Natural killer cell treated with Interleukin-12 subunit alpha and Interleukin-12 subunit beta and Interleukin-15 and Interleukin-18, amount 100 ng/mL, for 72 hours (primary cell): Measurements from ENCODE around the gene HMCN2. TPM values are rescaled to one million over a fixed set of nuclear protein-coding genes. Genes with fewer than 3 reads are reported as not detected.
A peak's percentile ranks its signal among the peaks of the same experiment; 100 is the strongest.

Experiments used
- ATAC-seq, 2 donors: fragments of 150-1000 bp; cut with Tn5 transposase in 1 of 2; sonication (Bioruptor Pico), chemical (Tn5 transposase) in 1 of 2; 2 replicates each; pipeline ENCODE4 v1.10.0; 2021
- DNase-seq: peaks from one replicate; pipeline ENCODE4 v3.0.0; 2022; ENCODE audit warnings: low spot score
- H3K27ac Mint-ChIP-seq, 2 donors: 1 replicate in 1 of 2; 2 replicates in 1 of 2; pipeline ENCODE4 v1.8.0; 2022; ENCODE audit warnings: mixed read lengths in 2 of 2, mild to moderate bottlenecking in 1 of 2, moderate library complexity in 1 of 2
- H3K27me3 Mint-ChIP-seq, 2 donors: 1 replicate in 1 of 2; 2 replicates in 1 of 2; pipeline ENCODE4 v1.8.0; 2022; ENCODE audit warnings: mixed read lengths in 2 of 2
- H3K36me3 Mint-ChIP-seq: one replicate; pipeline ENCODE4 v1.8.0; 2022; ENCODE audit warnings: mixed read lengths
- H3K4me1 Mint-ChIP-seq, 2 donors: 1 replicate in 1 of 2; 2 replicates in 1 of 2; pipeline ENCODE4 v1.8.0; 2022; ENCODE audit warnings: low read depth in 2 of 2, mixed read lengths in 2 of 2, mild to moderate bottlenecking in 1 of 2
- H3K4me3 Mint-ChIP-seq: one replicate; pipeline ENCODE4 v1.8.0; 2022; ENCODE audit warnings: mixed read lengths
- H3K9me3 Mint-ChIP-seq: 2 replicates; pipeline ENCODE4 v1.8.0; 2022; ENCODE audit warnings: mixed read lengths
- total RNA-seq, 2 donors: library from RNA; stranded (reverse); gene quantifications; one replicate each; pipeline ENCODE4 v1.2.3, GENCODE V29; 2022

Gene HMCN2
- total RNA-seq, 2 donors from 2014 or later: not detected

- no peaks in the 10 kb centered on the region for H3K36me3 Mint-ChIP-seq
- H3K4me1 Mint-ChIP-seq: no peaks in the 10 kb centered on the region
- DNase-seq (no peak), ATAC-seq (no peak)
- no peak overlapping the region for H3K4me3 Mint-ChIP-seq
- H3K27me3 Mint-ChIP-seq: peaks cover 25 to 39% of the 10 kb centered on the region in 2 donors
- H3K9me3 Mint-ChIP-seq: no peaks in the 10 kb centered on the region
- no peak overlapping the region for H3K27ac Mint-ChIP-seq
Measured at GRCh38 chr9:130295431-130295830, 29.9 kb downstream of the HMCN2 start.

- H3K27me3 Mint-ChIP-seq: peaks cover 24 to 35% of the 10 kb centered on the region in 2 donors
- no peaks in the 10 kb centered on the region for H3K4me1 Mint-ChIP-seq
- H3K27ac Mint-ChIP-seq: no peak overlapping the region
- no peak overlapping the region for H3K4me3 Mint-ChIP-seq
- no peak for ATAC-seq
- H3K9me3 Mint-ChIP-seq: no peaks in the 10 kb centered on the region
- H3K36me3 Mint-ChIP-seq: no peaks in the 10 kb centered on the region
- DNase-seq: no peak
Measured at GRCh38 chr9:130295945-130296782, 30.6 kb downstream of the HMCN2 start.

GRCh38 chr9:130296783-130297055, 31.2 kb downstream of the HMCN2 start:
- H3K36me3 Mint-ChIP-seq: no peaks in the 10 kb centered on the region
- DNase-seq (no peak), ATAC-seq (peak in 1 of 2 donors; percentile 3)
- no peaks in the 10 kb centered on the region for H3K4me1 Mint-ChIP-seq
- H3K27ac Mint-ChIP-seq: no peak overlapping the region
- no peak overlapping the region for H3K4me3 Mint-ChIP-seq
- no peaks in the 10 kb centered on the region for H3K9me3 Mint-ChIP-seq
- H3K27me3 Mint-ChIP-seq: peaks cover 24 to 35% of the 10 kb centered on the region in 2 donors

- Mint-ChIP-seq H3K27ac (no peak overlapping the region), H3K9me3 (no peaks in the 10 kb centered on the region), H3K27me3 (peaks cover 24 to 35% of the 10 kb centered on the region in 2 donors), H3K36me3 (no peaks in the 10 kb centered on the region), H3K4me1 (no peaks in the 10 kb centered on the region), H3K4me3 (no peak overlapping the region)
- DNase-seq: no peak
- no peak for ATAC-seq
Measured at GRCh38 chr9:130297371-130297770, 31.8 kb downstream of the HMCN2 start.

GRCh38 chr9:130298662-130299279, 33.2 kb downstream of the HMCN2 start:
- Mint-ChIP-seq H3K27me3 (peaks cover 13 to 22% of the 10 kb centered on the region in 2 donors), H3K9me3 (no peaks in the 10 kb centered on the region), H3K36me3 (no peaks in the 10 kb centered on the region), H3K4me3 (no peak overlapping the region), H3K4me1 (no peaks in the 10 kb centered on the region), H3K27ac (no peak overlapping the region)
- peak in 1 of 2 donors; percentile 37 for ATAC-seq
- DNase-seq: no peak

GRCh38 chr9:130299785-130300615, 34.4 kb downstream of the HMCN2 start:
- H3K4me3 Mint-ChIP-seq: no peak overlapping the region
- H3K36me3 Mint-ChIP-seq: no peaks in the 10 kb centered on the region
- no peak overlapping the region for H3K27ac Mint-ChIP-seq
- ATAC-seq: no peak
- no peaks in the 10 kb centered on the region for H3K4me1 Mint-ChIP-seq
- H3K9me3 Mint-ChIP-seq: no peaks in the 10 kb centered on the region
- DNase-seq: no peak
- peaks cover 9 to 22% of the 10 kb centered on the region in 2 donors for H3K27me3 Mint-ChIP-seq

- Mint-ChIP-seq H3K9me3 (no peaks in the 10 kb centered on the region), H3K36me3 (no peaks in the 10 kb centered on the region), H3K27me3 (peaks cover 11 to 22% of the 10 kb centered on the region in 2 donors), H3K27ac (no peak overlapping the region), H3K4me3 (no peak overlapping the region), H3K4me1 (no peaks in the 10 kb centered on the region)
- no peak for DNase-seq
- no peak for ATAC-seq
Measured at GRCh38 chr9:130300739-130301138, 35.2 kb downstream of the HMCN2 start.

- no peaks in the 10 kb centered on the region for H3K9me3 Mint-ChIP-seq
Measured at GRCh38 chr9:130301483-130302286, 36.1 kb downstream of the HMCN2 start.

GRCh38 chr9:130302785-130303612, 37.4 kb downstream of the HMCN2 start:
- no peaks in the 10 kb centered on the region for H3K4me1 Mint-ChIP-seq
- peaks cover 9 to 11% of the 10 kb centered on the region in 2 donors for H3K27me3 Mint-ChIP-seq
- H3K9me3 Mint-ChIP-seq: no peaks in the 10 kb centered on the region
- H3K36me3 Mint-ChIP-seq: no peaks in the 10 kb centered on the region
- ATAC-seq (no peak), DNase-seq (no peak)
- H3K27ac Mint-ChIP-seq: no peak overlapping the region
- no peak overlapping the region for H3K4me3 Mint-ChIP-seq

More at GRCh38 chr9:130301483-130302286, 36.1 kb downstream of the HMCN2 start:
- Mint-ChIP-seq H3K4me1 (no peaks in the 10 kb centered on the region), H3K27me3 (peaks cover 11 to 22% of the 10 kb centered on the region in 2 donors), H3K4me3 (no peak overlapping the region), H3K36me3 (no peaks in the 10 kb centered on the region), H3K27ac (no peak overlapping the region)
- no peak for DNase-seq
- ATAC-seq: no peak

GRCh38 chr9:130303613-130304055, 38.1 kb downstream of the HMCN2 start:
- Mint-ChIP-seq H3K4me1 (no peaks in the 10 kb centered on the region), H3K9me3 (no peaks in the 10 kb centered on the region), H3K27ac (no peak overlapping the region), H3K36me3 (no peaks in the 10 kb centered on the region), H3K27me3 (peaks cover 10 to 11% of the 10 kb centered on the region in 2 donors), H3K4me3 (no peak overlapping the region)
- DNase-seq (no peak), ATAC-seq (no peak)

GRCh38 chr9:130304116-130304515, 38.6 kb downstream of the HMCN2 start:
- DNase-seq: no peak
- H3K9me3 Mint-ChIP-seq: no peaks in the 10 kb centered on the region
- H3K27me3 Mint-ChIP-seq: peaks cover 11% of the 10 kb centered on the region in 2 donors
- H3K4me1 Mint-ChIP-seq: no peaks in the 10 kb centered on the region
- no peak overlapping the region for H3K4me3 Mint-ChIP-seq
- H3K27ac Mint-ChIP-seq: no peak overlapping the region
- no peak for ATAC-seq
- H3K36me3 Mint-ChIP-seq: no peaks in the 10 kb centered on the region

GRCh38 chr9:130304643-130305042, 39.1 kb downstream of the HMCN2 start:
- ATAC-seq (no peak), DNase-seq (no peak)
- Mint-ChIP-seq H3K36me3 (no peaks in the 10 kb centered on the region), H3K4me1 (no peaks in the 10 kb centered on the region), H3K4me3 (no peak overlapping the region), H3K27ac (no peak overlapping the region), H3K27me3 (peaks cover 7 to 11% of the 10 kb centered on the region in 2 donors), H3K9me3 (no peaks in the 10 kb centered on the region)
